MCF 10A (cell line): ENCODE measurements around the gene APBA1. TPM values are rescaled to one million over a fixed set of nuclear protein-coding genes. Genes with fewer than 3 reads are reported as not detected.

ENCODE experiments used
- BruUV-seq: library from RNA; stranded (reverse); fragments of 400-500 nt; replicated peaks from 2 replicates; lab custom pipeline; 2021; lab: Mats Ljungman, UMichigan
- CTCF ChIA-PET: fragments of 300-600 bp; sonication (Branson Sonifier 250); formaldehyde crosslinking; extraction: SDS; loops from one replicate; lab custom pipeline; 2021; ENCODE audit warnings: antibody characterized with exemption, inconsistent platforms; lab: Yijun Ruan, JAX
- POLR2A ChIA-PET: fragments of 300-600, 350-650 bp; sonication (Branson Sonifier 250); formaldehyde crosslinking; extraction: SDS; loops from one replicate; lab custom pipeline; 2020; ENCODE audit warnings: antibody characterized with exemption, inconsistent platforms; lab: Yijun Ruan, JAX
- DNase-seq: peaks from one replicate; pipeline ENCODE4 v3.0.0-alpha.2; 2018; ENCODE audit not compliant: unreplicated experiment
- H3K27ac Mint-ChIP-seq: one replicate; pipeline ENCODE4 v1.8.0; 2022; ENCODE audit warnings: mild to moderate bottlenecking, low read depth, mixed read lengths; ENCODE audit not compliant: unreplicated experiment
- H3K27me3 Mint-ChIP-seq: one replicate; pipeline ENCODE4 v1.8.0; 2022; ENCODE audit warnings: mixed read lengths; ENCODE audit not compliant: insufficient read depth, unreplicated experiment
- H3K36me3 Mint-ChIP-seq: one replicate; pipeline ENCODE4 v1.8.0; 2022; ENCODE audit warnings: mild to moderate bottlenecking, moderate library complexity, mixed read lengths; ENCODE audit not compliant: insufficient read depth, unreplicated experiment
- H3K4me1 Mint-ChIP-seq: one replicate; pipeline ENCODE4 v1.8.0; 2022; ENCODE audit warnings: mixed read lengths; ENCODE audit not compliant: insufficient read depth, unreplicated experiment
- H3K4me3 Mint-ChIP-seq: one replicate; pipeline ENCODE4 v1.8.0; 2022; ENCODE audit warnings: mild to moderate bottlenecking, moderate library complexity, mixed read lengths; ENCODE audit not compliant: unreplicated experiment
- H3K9me3 Mint-ChIP-seq: one replicate; pipeline ENCODE4 v1.8.0; 2022; ENCODE audit warnings: mixed read lengths; ENCODE audit not compliant: unreplicated experiment
- intact Hi-C: fragments of 100-400 bp; cut with micrococcal nuclease; formaldehyde crosslinking; loops from 2 replicates; pipeline ENCODE4 v1.14.1; 2022
- total RNA-seq: library from RNA; stranded (reverse); gene quantifications from 2 replicates; pipeline ENCODE4 v1.2.3, GENCODE V29; 2022
- TF ChIP-seq, protein P1 (sequence below): fragments of 200-600 bp; IDR thresholded peaks from one replicate; pipeline ENCODE4 v1.8.0; 2022; ENCODE audit warnings: antibody characterized with exemption, mild to moderate bottlenecking; ENCODE audit not compliant: unreplicated experiment

The APBA1 gene
- total RNA-seq, 1 experiment from 2014 or later: 0.07 TPM

DNA sequence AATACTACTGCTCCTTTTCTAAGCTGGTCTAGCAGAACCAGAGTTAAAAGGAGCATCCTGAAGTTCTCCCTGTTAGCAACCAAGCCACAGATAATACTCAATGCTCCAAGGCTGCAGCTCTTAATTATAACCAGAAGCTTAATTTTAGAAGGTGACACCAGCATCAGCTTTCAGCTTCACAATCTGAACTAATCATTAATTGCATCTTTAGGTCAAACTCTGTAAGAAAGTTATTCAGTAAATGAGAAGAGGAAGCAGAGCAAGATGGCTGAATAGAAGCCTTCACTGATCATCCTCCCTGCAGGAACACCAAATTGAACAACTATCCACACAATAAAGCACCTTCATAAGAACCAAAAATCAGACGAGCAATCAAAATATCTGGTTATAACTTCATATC is 38.5 kb downstream of the APBA1 start:
- no TSS peak for BruUV-seq
- Mint-ChIP-seq H3K27me3 (peaks cover 30% of the 10 kb centered on the region), H3K27ac (no peak overlapping the region), H3K9me3 (peaks cover 6% of the 10 kb centered on the region), H3K4me3 (no peak overlapping the region), H3K36me3 (no peaks in the 10 kb centered on the region), H3K4me1 (no peaks in the 10 kb centered on the region)
- TF ChIP-seq, protein P1, sequence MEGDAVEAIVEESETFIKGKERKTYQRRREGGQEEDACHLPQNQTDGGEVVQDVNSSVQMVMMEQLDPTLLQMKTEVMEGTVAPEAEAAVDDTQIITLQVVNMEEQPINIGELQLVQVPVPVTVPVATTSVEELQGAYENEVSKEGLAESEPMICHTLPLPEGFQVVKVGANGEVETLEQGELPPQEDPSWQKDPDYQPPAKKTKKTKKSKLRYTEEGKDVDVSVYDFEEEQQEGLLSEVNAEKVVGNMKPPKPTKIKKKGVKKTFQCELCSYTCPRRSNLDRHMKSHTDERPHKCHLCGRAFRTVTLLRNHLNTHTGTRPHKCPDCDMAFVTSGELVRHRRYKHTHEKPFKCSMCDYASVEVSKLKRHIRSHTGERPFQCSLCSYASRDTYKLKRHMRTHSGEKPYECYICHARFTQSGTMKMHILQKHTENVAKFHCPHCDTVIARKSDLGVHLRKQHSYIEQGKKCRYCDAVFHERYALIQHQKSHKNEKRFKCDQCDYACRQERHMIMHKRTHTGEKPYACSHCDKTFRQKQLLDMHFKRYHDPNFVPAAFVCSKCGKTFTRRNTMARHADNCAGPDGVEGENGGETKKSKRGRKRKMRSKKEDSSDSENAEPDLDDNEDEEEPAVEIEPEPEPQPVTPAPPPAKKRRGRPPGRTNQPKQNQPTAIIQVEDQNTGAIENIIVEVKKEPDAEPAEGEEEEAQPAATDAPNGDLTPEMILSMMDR: no peak
- POLR2A ChIA-PET: no interaction called here
- DNase-seq: no peak
- CTCF ChIA-PET: interaction anchor here (0.7 to 1.1 kb wide), 3 partner anchors 54 to 605 kb away, joined by 3 to 4 read pairs (median 3); no protein-coding TSS in a partner anchor
- intact Hi-C loops: no loop called here

DNA sequence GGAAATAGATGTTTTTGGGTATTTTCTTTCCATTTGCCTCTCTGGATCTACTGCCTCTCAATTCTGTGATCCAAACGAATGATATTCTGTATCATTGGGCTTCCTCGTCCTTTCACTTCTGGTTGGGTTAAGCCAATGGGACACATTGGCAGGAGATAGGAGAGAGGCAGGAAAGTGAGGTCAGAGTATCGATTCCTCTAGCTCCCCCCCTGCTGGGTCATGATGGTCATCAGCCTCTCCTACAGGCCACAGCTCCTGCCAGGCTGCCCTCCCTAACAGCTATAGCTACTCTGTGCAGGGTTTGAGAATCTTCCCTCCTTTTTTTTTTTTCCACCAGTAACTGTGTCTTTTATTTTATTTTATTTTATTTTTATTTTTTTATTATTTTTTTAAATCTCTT is 39.4 kb downstream of the APBA1 start:
- Mint-ChIP-seq H3K4me3 (no peak overlapping the region), H3K27ac (no peak overlapping the region), H3K27me3 (peaks cover 40% of the 10 kb centered on the region), H3K4me1 (no peaks in the 10 kb centered on the region), H3K36me3 (no peaks in the 10 kb centered on the region), H3K9me3 (peaks cover 6% of the 10 kb centered on the region)
- POLR2A ChIA-PET: no interaction called here
- no TSS peak for BruUV-seq
- TF ChIP-seq, protein P1: no peak
- CTCF ChIA-PET: interaction anchor here (1.1 kb wide), 1 partner anchor 53 kb away, joined by 4 read pairs; no protein-coding TSS in a partner anchor
- intact Hi-C loops: no loop called here
- no peak for DNase-seq

DNA sequence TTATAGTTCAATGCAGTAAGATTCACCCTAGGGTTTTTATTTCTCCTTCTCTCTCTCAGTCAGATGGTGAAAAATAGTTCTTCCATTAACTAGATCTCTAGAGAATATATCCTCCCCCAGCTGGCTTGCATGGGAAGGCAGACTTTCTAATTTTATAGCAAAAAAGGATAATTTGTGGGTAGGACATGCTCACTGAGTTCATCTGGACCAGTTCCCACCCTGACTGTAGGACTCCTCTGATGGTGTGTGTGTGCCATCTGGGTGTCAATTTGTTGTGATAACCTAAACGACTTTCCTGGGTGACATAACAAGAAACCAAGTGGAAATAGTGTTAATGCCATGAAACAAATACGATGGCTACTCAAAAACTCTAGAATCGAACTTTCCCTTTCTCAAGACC is 44.9 kb downstream of the APBA1 start:
- BruUV-seq: no TSS peak
- ChIA-PET POLR2A (no interaction called here), CTCF (no interaction called here)

DNA sequence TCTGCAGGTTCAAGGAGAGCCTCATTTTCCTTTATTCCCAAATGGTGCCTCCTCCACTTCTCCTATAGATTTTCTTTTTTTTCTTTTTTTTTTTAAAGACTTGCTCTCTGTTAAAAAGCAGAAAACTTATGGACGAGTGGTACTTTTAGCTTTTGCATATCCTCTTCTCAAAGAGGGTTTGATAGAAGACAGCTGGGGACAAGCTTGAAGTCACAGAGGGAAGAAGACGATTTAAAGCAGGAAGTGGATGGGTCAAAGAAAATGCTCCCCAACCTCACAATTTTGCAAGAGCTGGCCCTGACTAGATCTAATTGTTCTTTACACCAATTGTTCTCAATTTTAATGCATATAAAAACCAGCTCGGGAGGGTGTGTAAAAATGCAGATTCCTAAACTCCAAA is 48.9 kb downstream of the APBA1 start:
- no peaks in the 10 kb centered on the region for H3K36me3 Mint-ChIP-seq
- no peaks in the 10 kb centered on the region for H3K9me3 Mint-ChIP-seq
- ChIA-PET CTCF (no interaction called here), POLR2A (no interaction called here)
- TF ChIP-seq, protein P1: no peak
- H3K27ac Mint-ChIP-seq: no peak overlapping the region
- intact Hi-C loops: no loop called here
- no peaks in the 10 kb centered on the region for H3K4me1 Mint-ChIP-seq
- peaks cover 59% of the 10 kb centered on the region for H3K27me3 Mint-ChIP-seq
- H3K4me3 Mint-ChIP-seq: no peak overlapping the region
- no peak for DNase-seq
- no TSS peak for BruUV-seq

More for the DNA sequence above, 44.9 kb downstream of the APBA1 start:
- H3K27ac Mint-ChIP-seq: no peak overlapping the region
- H3K27me3 Mint-ChIP-seq: peaks cover 65% of the 10 kb centered on the region
- H3K4me3 Mint-ChIP-seq: no peak overlapping the region
- no peaks in the 10 kb centered on the region for H3K36me3 Mint-ChIP-seq
- H3K9me3 Mint-ChIP-seq: no peaks in the 10 kb centered on the region
- no peaks in the 10 kb centered on the region for H3K4me1 Mint-ChIP-seq
- no peak for DNase-seq
- TF ChIP-seq, protein P1: no peak
- intact Hi-C loops: no loop called here
